OCI-LY3 (cell line): ENCODE measurements around the gene PODNL1.

ENCODE experiments used
- EZH2phosphoT487 ChIP-seq: fragments of 200-600 bp; shearing (Covaris generic); IDR thresholded peaks from 2 replicates; pipeline ENCODE4 v1.6.1; 2018; ENCODE audit warnings: antibody characterized with exemption, mixed run types, low read depth
- TF ChIP-seq, protein P1 (sequence below): fragments of 200-600, 300-600 bp; sonication (generic); IDR thresholded peaks from 2 replicates; pipeline ENCODE4 v1.5.1; 2014; ENCODE audit warnings: antibody characterized with exemption, low read length, low read depth

DNA sequence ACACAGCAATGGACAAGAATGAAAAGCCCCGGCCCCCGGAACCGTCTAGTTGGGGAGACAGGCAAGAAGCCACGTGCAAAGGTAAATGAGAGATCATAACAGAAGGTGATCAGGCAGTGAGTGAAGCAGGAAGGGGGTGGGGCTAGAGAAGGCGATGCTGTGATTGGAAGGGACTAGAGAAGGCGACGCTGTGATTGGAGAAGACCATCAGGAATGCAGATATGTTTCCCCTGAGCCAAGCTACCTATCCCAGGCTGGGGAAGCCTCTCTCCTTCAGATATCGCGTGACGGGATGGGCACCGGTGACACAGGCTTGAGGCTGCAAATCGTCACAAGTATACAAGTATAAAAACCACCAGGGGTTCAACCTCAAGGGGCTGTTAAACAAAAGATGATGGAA lies 35.9 kb upstream of the PODNL1 start:
- TF ChIP-seq, protein P1, sequence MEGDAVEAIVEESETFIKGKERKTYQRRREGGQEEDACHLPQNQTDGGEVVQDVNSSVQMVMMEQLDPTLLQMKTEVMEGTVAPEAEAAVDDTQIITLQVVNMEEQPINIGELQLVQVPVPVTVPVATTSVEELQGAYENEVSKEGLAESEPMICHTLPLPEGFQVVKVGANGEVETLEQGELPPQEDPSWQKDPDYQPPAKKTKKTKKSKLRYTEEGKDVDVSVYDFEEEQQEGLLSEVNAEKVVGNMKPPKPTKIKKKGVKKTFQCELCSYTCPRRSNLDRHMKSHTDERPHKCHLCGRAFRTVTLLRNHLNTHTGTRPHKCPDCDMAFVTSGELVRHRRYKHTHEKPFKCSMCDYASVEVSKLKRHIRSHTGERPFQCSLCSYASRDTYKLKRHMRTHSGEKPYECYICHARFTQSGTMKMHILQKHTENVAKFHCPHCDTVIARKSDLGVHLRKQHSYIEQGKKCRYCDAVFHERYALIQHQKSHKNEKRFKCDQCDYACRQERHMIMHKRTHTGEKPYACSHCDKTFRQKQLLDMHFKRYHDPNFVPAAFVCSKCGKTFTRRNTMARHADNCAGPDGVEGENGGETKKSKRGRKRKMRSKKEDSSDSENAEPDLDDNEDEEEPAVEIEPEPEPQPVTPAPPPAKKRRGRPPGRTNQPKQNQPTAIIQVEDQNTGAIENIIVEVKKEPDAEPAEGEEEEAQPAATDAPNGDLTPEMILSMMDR: no peak
- TF ChIP-seq EZH2phosphoT487: no peak
